Prostate gland (tissue), 2 donors: ENCODE measurements around the gene LDLRAD4. TPM values are rescaled to one million over a fixed set of nuclear protein-coding genes. Genes with fewer than 3 reads are reported as not detected.
A peak's percentile ranks its signal among the peaks of the same experiment; 100 is the strongest.

Experiments
- DNase-seq: peaks from one replicate; pipeline ENCODE4 v3.0.0-alpha.2; 2019; ENCODE audit warnings: low spot score
- H3K27ac ChIP-seq, 2 donors: fragments of 200-600 bp; sonication (generic); 2 replicates each; pipeline ENCODE4 v1.5.1; 2017 to 2019
- H3K27me3 ChIP-seq: fragments of 200-600 bp; sonication (generic); replicated peaks from 2 replicates; pipeline ENCODE4 v1.5.1; 2019; ENCODE audit not compliant: insufficient read depth
- H3K36me3 ChIP-seq, 2 donors: fragments of 200-600 bp; sonication (generic); 1 replicate in 1 of 2; 2 replicates in 1 of 2; pipeline versions ENCODE4 v1.5.1 to v1.8.1; 2017 to 2019
- H3K4me1 ChIP-seq: fragments of 200-600 bp; sonication (generic); replicated peaks from 2 replicates; pipeline ENCODE4 v1.5.1; 2019
- H3K4me3 ChIP-seq, 2 donors: fragments of 200-600 bp; sonication (generic); 2 replicates each; pipeline ENCODE4 v1.5.1; 2017 to 2019
- H3K9me3 ChIP-seq: fragments of 200-600 bp; sonication (generic); 2 replicates; pipeline ENCODE4 v1.5.1; 2017
- CTCF ChIP-seq, 4 experiments: fragments of 200-600 bp in 2 of 4; fragments of 450-650 bp in 2 of 4; sonication (generic) in 2 of 4; IDR thresholded peaks; 1 replicate in 3 of 4; 2 replicates in 1 of 4; pipeline ENCODE4 v1.5.1; 2016 to 2019; ENCODE audit warnings: antibody characterized with exemption in 4 of 4, mild to moderate bottlenecking in 2 of 4, moderate library complexity in 2 of 4
- POLR2A ChIP-seq: fragments of 450-650 bp; IDR thresholded peaks from one replicate; pipeline ENCODE4 v1.6.1; 2016; ENCODE audit warnings: antibody characterized with exemption, mild to moderate bottlenecking
- POLR2AphosphoS5 ChIP-seq: sonication (generic); formaldehyde crosslinking; IDR thresholded peaks from one replicate; pipeline ENCODE4 v1.6.1; 2017; ENCODE audit warnings: antibody characterized with exemption
- WGBS: methylation state at CpG from one replicate; pipeline ENCODE4 v1.1.5; 2018; 5-methylcytosine and 5-hydroxymethylcytosine counted together
- intact Hi-C: fragments of 100-400 bp; cut with DNase I; formaldehyde crosslinking; loops from one replicate; pipeline ENCODE4 v1.14.2; 2022
- total RNA-seq, 2 donors: library from RNA; depleted of rRNA; stranded (reverse); fragments of >200 nt; gene quantifications; one replicate each; pipeline ENCODE4 v1.1.0, GENCODE V29; 2016

LDLRAD4 gene
- total RNA-seq, 2 donors from 2014 or later: 59.9 to 107 TPM

GRCh38 chr18:13211534-13211933, 7.0 kb upstream of the LDLRAD4 start:
- Histone ChIP-seq H3K27ac (no peak overlapping the region), H3K4me1 (no peaks in the 10 kb centered on the region), H3K9me3 (no peaks in the 10 kb centered on the region), H3K4me3 (no peak overlapping the region), H3K36me3 (no peaks in the 10 kb centered on the region), H3K27me3 (no peaks in the 10 kb centered on the region)
- no peak for TF ChIP-seq CTCF (IDR thresholded peaks at IDR 0.05)
- no peak for TF ChIP-seq POLR2AphosphoS5
- no peak for TF ChIP-seq POLR2A
- intact Hi-C loops: no loop called here
- WGBS: 66% methylated on average over 7 of the region's 7 CpGs
- no peak for DNase-seq

GRCh38 chr18:13213036-13213795, 5.3 kb upstream of the LDLRAD4 start:
- TF ChIP-seq POLR2AphosphoS5 (no peak), POLR2A (no peak), CTCF (IDR thresholded peaks at IDR 0.05) (no peak)
- Histone ChIP-seq H3K4me3 (no peak overlapping the region), H3K36me3 (no peaks in the 10 kb centered on the region), H3K27me3 (no peaks in the 10 kb centered on the region), H3K9me3 (no peaks in the 10 kb centered on the region), H3K4me1 (no peaks in the 10 kb centered on the region), H3K27ac (no peak overlapping the region)
- no peak for DNase-seq
- WGBS: 90% methylated on average over 18 of the region's 18 CpGs
- intact Hi-C loops: no loop called here

GRCh38 chr18:13214609-13215008, 4.0 kb upstream of the LDLRAD4 start:
- WGBS: 74% methylated on average over 1 of the region's 1 CpG
- TF ChIP-seq POLR2AphosphoS5 (no peak), CTCF (IDR thresholded peaks at IDR 0.05) (no peak), POLR2A (no peak)
- Histone ChIP-seq H3K9me3 (no peaks in the 10 kb centered on the region), H3K36me3 (no peaks in the 10 kb centered on the region), H3K27me3 (no peaks in the 10 kb centered on the region), H3K4me3 (no peak overlapping the region), H3K4me1 (no peaks in the 10 kb centered on the region), H3K27ac (no peak overlapping the region)
- DNase-seq: no peak
- intact Hi-C loops: loop anchor here (5.0 kb wide), 4 partner anchors 168 to 513 kb away; partner anchors contain the start of genes FAM210A and RNMT

GRCh38 chr18:13216092-13216582, 2.4 kb upstream of the LDLRAD4 start:
- Histone ChIP-seq H3K27me3 (no peaks in the 10 kb centered on the region), H3K9me3 (no peaks in the 10 kb centered on the region), H3K36me3 (no peaks in the 10 kb centered on the region), H3K27ac (no peak overlapping the region), H3K4me1 (peaks cover 6% of the 10 kb centered on the region), H3K4me3 (no peak overlapping the region)
- DNase-seq: peak; percentile 81
- TF ChIP-seq CTCF (IDR thresholded peaks at IDR 0.05) (peak; percentile 49 to 87 (median 81)), POLR2AphosphoS5 (peak; percentile 46), POLR2A (no peak)
- intact Hi-C loops: loop anchor here (1.0 to 5.0 kb wide), 5 partner anchors 166 to 511 kb away; partner anchors contain the start of genes FAM210A and RNMT
- WGBS: 26% methylated on average over 8 of the region's 8 CpGs
